Measurements from ENCODE around the gene LRRC56.

LRRC56 gene

DNA sequence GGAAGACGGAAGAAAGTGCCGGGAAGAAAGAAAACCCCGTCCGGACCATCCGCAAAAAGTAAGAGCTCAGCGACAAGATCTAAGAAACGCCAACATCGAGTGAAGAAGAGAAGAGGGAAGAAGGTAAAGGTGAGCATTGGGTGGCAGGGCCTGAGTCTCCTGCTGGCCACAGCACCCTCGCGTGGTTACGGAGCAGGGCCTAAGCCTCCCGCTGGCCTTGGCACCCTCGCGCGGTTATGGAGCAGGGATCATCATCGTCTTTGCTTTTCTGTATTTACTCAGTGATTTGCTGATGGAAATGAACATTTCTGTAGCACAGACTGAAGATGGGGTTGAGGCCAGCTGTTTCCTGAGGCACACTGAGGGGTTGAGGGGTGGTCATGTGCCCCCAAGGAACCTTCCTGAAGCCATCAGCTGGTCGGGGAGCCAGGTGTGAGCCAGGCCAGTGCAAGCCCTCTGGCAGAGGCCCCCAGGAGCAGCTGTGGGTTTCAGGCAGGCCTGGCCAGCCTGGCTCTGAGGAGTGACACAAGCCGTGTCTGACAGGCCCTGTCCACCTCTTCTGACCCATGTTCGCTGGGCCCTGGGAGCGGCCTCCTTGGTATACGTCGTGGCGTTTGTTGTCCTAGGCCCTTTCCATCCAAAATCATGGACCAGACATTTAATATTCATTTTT, 64.4 kb downstream of the LRRC56 start:
- DNase-seq = no peak

DNA sequence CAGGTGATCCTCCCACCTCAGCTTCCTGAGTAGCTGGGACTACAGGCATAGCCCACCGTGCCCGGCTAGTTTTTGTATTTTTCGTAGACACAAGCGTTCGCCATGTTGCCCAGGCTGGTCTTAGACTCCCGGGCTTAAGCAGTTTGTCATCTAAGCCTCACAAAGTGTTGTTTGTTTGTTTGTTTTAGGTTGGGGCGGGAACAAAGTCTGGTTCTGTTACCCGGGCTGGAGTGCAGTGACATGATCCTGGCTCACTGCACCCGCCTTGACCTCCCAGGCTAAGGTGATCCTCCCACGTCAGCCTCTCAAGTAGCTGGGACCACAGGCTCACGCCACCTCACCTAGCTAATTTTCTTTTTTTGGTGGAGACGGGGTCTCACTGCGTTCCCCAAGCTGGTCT, 65.8 kb downstream of the LRRC56 start:
- no peak for DNase-seq
